Stimulated activated CD4-positive, alpha-beta T cell treated with anti-CD3 and anti-CD28 coated beads, Interleukin-15, amount 100 ng/mL, for 48 hours (primary cell): ENCODE data around the gene HOXD4.

Source experiments
- DNase-seq, 2 donors: peaks; one replicate each; pipeline ENCODE4 v3.0.0-alpha.2; 2020; ENCODE audit warnings: low read depth in 2 of 2

The HOXD4 gene

GRCh38 chr2:176114120-176114929 is 37.0 kb upstream of the HOXD4 start:
- no peak for DNase-seq

GRCh38 chr2:176114930-176115625 is 36.3 kb upstream of the HOXD4 start:
- no peak for DNase-seq

GRCh38 chr2:176115883-176116813 is 35.2 kb upstream of the HOXD4 start, which contains the start of gene HOXD10:
TSS of gene HOXD10 (plus strand) at chr2:176116778. CDS start at chr2:176116834, 56 bp downstream.
- DNase-seq: no peak

- DNase-seq: no peak
These were observed 34.1 kb upstream of the HOXD4 start for GRCh38 chr2:176117162-176117822.

- no peak for DNase-seq
These were observed 33.5 kb upstream of the HOXD4 start for GRCh38 chr2:176117823-176118371.

GRCh38 chr2:176118601-176119339 is 32.6 kb upstream of the HOXD4 start:
- DNase-seq: no peak

DNA sequence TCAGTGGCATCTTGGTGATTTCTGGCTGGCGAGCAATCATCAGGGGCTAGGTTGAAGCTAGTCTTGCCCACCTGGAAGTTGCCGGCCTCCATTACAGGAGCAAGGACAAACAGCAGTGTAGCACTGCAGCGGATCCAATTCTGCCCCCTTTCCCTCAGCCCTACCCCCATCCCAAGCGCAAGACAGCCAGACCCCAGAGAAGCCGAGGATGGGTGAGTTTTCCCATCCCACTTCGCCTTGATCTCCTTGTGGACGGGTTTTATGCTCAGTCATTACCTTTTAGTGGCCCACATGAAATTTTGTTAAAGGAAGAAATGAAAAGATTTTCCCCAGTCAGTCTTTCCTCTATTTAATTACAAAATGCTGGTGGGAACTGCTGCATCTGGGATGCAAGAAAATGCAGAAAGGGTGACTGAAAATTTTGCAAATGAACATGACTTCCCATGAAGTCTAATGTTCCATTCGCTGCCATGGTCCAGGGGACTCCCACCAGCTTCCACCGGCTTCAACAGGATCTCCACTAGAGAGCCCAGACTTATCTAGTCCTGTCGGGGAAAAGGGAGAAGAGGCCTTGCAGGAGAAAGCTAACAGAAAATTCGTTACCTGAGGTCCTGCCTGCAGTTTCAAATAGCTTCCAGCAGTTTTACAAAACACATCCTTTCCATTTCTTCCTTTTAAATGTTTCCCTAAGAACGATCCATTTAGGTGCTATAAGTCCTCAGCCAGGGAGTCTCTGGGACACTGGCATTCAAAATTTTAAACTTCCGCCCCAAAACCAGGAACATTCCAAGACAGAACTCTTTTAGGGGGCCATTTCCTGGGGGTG is 30.8 kb upstream of the HOXD4 start:
- DNase-seq: no peak

DNA sequence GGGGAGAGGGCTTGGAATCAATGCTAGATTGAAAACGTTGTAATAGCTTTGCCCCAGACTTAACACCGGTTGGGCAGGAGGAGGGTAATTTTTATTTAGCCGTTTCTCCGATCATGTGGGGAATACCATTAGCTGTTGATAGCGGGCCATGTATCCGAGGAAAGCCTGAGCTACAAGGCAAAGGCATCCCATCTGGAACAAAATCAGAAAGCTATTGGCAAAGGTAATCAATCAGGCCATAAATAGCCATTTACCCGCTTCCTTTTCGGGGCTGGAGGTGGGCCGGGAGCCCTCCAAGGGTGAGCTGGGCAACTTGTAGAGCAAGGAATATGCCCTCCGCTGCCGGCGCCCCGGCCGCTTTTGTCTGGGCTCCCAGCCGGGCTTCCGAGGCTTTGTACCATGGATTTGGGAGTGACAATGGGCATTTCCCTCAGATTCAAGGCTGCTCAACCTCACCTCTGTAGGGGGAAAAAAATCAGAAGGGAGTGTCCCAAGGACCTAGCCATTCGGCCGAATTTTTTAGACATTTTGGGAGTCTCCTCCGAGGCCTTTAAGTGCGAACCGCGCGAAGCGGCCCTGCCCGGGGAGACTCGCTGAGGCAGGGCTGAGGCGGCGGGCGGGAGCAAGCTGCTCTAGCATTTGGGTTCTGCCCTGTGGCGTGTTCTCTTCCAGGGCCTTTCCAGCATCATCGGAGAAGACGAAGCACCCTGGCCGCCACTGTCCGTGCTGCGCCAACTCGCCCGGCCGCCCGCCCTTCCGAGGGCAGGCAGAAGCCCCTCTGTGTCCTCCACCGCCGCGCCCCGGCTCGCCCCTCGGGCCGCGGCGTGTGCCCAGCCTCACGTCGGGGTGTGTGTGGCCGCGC is 29.9 kb upstream of the HOXD4 start:
- DNase-seq: no peak

DNA sequence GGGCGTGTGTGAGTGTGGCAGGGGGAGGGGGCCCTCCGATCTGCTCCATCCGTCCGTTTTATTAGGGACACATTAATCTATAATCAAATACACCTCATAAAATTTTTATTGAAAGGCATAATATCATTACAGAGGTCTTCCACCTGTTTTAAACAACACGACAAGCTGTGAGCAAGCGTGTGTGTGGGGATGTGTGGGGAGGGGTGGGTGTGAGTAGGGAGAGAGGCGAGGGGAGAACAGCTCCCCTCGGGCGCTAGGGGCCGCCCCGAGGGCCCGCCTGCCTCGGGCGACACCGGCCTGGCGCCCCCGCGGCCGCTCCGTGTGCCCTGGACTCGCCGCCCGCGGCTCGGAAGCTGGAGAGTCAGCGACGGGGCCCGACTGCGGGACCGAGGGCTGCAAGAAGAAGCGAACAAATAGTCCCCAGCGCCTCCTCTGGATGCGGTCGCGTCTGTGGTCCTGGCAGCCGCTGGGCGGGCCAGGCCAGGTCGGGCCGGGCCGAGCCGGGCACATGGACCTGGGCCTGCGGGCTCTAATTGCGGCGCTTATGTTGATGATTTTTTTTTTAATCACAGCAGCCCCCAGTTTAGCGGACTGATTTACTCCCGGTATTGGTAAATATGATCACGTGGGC is 29.2 kb upstream of the HOXD4 start:
- no peak for DNase-seq

- DNase-seq: no peak
These were observed 28.5 kb upstream of the HOXD4 start, which contains the start of gene HOXD9 for GRCh38 chr2:176122683-176123410. TSS of gene HOXD9 (plus strand) at chr2:176122719. CDS start at chr2:176122769, 50 bp downstream.

GRCh38 chr2:176123411-176124109 is 27.8 kb upstream of the HOXD4 start:
- DNase-seq: no peak

DNA sequence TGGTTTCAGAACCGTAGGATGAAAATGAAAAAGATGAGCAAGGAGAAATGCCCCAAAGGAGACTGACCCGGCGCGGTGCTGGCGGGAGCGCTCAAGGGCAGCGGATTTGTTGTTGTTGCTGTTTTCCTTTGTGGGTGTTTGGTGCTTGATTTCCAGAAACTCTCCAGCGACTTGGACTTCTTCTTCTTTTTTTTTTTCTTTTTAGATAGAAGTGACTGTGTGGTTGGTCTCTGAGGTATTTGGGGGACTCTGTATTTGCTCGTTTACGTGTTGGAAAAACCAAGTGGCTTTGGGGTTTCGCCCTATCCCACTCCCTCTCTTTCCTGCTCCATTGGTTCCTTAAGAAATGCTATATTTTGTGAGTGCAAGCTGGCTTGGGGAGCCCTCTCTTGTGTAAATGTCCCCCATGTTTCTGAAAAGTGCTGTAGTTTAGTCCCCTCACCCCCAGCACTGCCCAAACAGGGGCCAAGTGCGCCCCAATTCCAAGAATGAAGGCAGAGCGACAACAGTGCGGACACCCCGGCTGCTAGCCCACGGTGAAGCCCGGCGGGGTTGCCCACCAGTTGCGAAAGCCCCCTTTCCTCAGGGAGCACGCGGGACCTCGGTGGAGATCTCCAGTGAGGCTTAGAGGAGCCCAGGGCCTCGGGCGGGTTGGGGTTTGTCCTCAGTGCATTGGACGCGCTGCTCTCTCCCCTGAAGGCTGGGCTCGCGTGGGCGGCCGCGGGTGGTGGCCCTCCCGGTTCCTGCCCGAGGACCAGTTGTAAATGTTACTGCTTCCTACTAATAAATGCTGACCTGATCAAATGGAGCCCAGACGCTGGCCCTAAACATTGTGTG is 27.0 kb upstream of the HOXD4 start:
- DNase-seq: no peak

GRCh38 chr2:176124947-176125771 is 26.2 kb upstream of the HOXD4 start:
- no peak for DNase-seq

DNA sequence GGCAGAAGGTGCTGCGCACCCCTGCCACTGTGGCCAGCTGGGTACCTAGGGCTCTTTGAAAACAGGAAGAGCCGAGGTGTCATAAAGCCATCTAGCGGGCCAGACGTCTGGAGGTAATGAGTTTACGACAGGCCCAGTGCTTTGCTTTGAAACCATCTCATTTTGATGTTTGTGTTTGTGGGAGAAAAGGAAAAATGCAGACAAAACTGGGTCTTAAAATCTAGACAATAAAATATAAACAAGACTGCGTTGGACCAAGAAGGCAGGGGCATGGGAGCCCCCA is 25.6 kb upstream of the HOXD4 start:
- DNase-seq: no peak
